HG02610 (cell line): ENCODE results near the gene CNOT4.
"Not testable (repeated sequence)": the region's sequence is repeated elsewhere in the genome, so short reads cannot be mapped to it uniquely, and the experiment has no call there.

ENCODE experiments used
- ATAC-seq: cut with Tn5 transposase; IDR thresholded peaks from one replicate; pipeline ENCODE4 v1.9.1; 2021; ENCODE audit warnings: mild to moderate bottlenecking, moderate library complexity; ENCODE audit not compliant: unreplicated experiment

CNOT4 gene

GRCh38 chr7:135459076-135459475, 50.8 kb downstream of the CNOT4 start:
- ATAC-seq, result no peak

- peak; percentile 85 for ATAC-seq
Observed at GRCh38 chr7:135454060-135454459, 55.8 kb downstream of the CNOT4 start.

- ATAC-seq, result no peak
Observed at GRCh38 chr7:135449436-135449835, 60.5 kb downstream of the CNOT4 start.

GRCh38 chr7:135448753-135449152, 61.1 kb downstream of the CNOT4 start:
- no peak for ATAC-seq

- ATAC-seq, result no peak
Observed at GRCh38 chr7:135447748-135448147, 62.2 kb downstream of the CNOT4 start.

GRCh38 chr7:135445690-135446089, 64.2 kb downstream of the CNOT4 start:
- ATAC-seq, result no peak

GRCh38 chr7:135445266-135445665, 64.6 kb downstream of the CNOT4 start:
- not testable (repeated sequence) for ATAC-seq

GRCh38 chr7:135441791-135442190, 68.1 kb downstream of the CNOT4 start:
- no peak for ATAC-seq

- no peak for ATAC-seq
Observed at GRCh38 chr7:135434047-135434446, 75.9 kb downstream of the CNOT4 start.

GRCh38 chr7:135430626-135431025, 79.3 kb downstream of the CNOT4 start:
- ATAC-seq, result no peak

GRCh38 chr7:135428879-135429278, 81.0 kb downstream of the CNOT4 start:
- no peak for ATAC-seq

GRCh38 chr7:135428011-135428410, 81.9 kb downstream of the CNOT4 start:
- ATAC-seq, result no peak

GRCh38 chr7:135427166-135427565, 82.7 kb downstream of the CNOT4 start:
- ATAC-seq, result no peak

GRCh38 chr7:135425036-135425435, 84.9 kb downstream of the CNOT4 start:
- ATAC-seq, result no peak

GRCh38 chr7:135420786-135421185, 89.1 kb downstream of the CNOT4 start:
- ATAC-seq, result no peak

- ATAC-seq, result no peak
Observed at GRCh38 chr7:135416431-135416830, 93.5 kb downstream of the CNOT4 start.

GRCh38 chr7:135414850-135415439, 95.0 kb downstream of the CNOT4 start:
- no peak for ATAC-seq

GRCh38 chr7:135414208-135414607, 95.7 kb downstream of the CNOT4 start:
- no peak for ATAC-seq

GRCh38 chr7:135411098-135411497, 98.8 kb downstream of the CNOT4 start:
- ATAC-seq, result no peak

- no peak for ATAC-seq
Observed at GRCh38 chr7:135410543-135410942, 99.4 kb downstream of the CNOT4 start.

GRCh38 chr7:135409845-135410542, 99.9 kb downstream of the CNOT4 start:
- no peak for ATAC-seq

- ATAC-seq, result no peak
Observed at GRCh38 chr7:135407884-135408283, 102.0 kb downstream of the CNOT4 start.

GRCh38 chr7:135406918-135407317, 103.0 kb downstream of the CNOT4 start:
- no peak for ATAC-seq
